HG03175 (cell line): ENCODE measurements around the gene TBX5.

Experiments used
- ATAC-seq: cut with Tn5 transposase; IDR thresholded peaks from one replicate; pipeline ENCODE4 v1.9.1; 2021; ENCODE audit warnings: mild to moderate bottlenecking, moderate library complexity; ENCODE audit not compliant: unreplicated experiment

Gene TBX5

DNA sequence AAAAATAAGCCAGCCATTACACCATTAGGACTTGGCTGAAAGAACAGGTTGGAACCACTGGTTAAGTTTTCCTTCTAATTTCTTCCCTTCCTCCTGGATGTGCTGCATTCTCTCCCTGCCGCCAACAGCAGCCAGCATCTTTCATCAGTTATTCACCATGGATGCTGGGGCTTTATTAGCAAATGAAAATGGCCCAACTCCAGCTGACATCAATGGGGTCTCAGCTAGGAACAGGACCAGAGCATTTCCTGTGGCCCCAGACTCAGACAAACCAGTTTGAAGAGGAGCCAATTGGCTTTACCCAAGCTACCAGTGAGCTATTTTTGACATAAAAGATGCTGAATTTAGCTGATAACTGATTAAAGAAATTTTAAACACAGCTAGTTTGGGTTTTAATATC is 26.0 kb upstream of the TBX5 start:
- no peak for ATAC-seq

GRCh38 chr12:114430306-114430705 is 24.4 kb upstream of the TBX5 start:
- ATAC-seq, result no peak

- ATAC-seq, result no peak
These were observed 19.2 kb upstream of the TBX5 start for GRCh38 chr12:114425031-114425626.

GRCh38 chr12:114420944-114421335 is 15.0 kb upstream of the TBX5 start:
- no peak for ATAC-seq

- ATAC-seq, result no peak
These were observed 14.4 kb upstream of the TBX5 start for GRCh38 chr12:114420182-114420943.

DNA sequence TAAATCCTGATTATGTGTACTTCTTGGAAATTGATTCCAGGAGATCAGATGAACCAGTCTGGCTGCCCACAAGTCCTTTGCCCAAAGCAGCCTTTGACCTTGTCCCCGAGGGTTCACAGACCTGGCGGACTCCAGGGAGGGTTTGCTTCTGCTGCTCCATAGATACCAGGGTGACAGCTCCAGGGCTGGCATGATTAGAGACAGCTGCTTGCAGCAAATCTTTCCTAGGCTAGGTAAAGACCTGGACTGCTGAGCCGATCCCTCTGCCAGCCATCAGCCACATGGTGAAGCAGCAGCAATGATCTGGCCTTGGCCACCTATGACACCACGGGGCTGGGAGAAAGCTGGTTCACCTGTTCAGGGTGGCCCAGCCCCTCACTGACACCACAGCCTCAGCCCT is 10.1 kb upstream of the TBX5 start:
- ATAC-seq, result no peak

DNA sequence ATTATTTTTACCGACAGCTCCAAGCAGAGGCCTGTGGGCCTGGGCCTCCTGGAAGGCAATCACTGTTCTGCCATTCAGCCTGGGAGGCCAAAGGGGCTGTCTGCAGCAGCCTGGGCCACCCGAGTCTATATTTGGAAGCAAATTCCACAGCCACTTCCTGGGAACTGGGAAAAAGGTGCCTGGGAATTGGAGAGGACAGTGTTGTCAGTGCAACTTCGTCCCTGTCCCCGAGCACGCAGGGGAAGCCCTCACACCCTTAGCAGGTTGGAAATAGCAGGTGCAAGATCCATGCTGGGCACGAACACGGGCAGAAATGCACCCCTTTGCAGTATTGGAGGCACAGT is 9.6 kb upstream of the TBX5 start:
- ATAC-seq, result no peak

GRCh38 chr12:114414866-114415524 is 9.1 kb upstream of the TBX5 start:
- ATAC-seq, result no peak

DNA sequence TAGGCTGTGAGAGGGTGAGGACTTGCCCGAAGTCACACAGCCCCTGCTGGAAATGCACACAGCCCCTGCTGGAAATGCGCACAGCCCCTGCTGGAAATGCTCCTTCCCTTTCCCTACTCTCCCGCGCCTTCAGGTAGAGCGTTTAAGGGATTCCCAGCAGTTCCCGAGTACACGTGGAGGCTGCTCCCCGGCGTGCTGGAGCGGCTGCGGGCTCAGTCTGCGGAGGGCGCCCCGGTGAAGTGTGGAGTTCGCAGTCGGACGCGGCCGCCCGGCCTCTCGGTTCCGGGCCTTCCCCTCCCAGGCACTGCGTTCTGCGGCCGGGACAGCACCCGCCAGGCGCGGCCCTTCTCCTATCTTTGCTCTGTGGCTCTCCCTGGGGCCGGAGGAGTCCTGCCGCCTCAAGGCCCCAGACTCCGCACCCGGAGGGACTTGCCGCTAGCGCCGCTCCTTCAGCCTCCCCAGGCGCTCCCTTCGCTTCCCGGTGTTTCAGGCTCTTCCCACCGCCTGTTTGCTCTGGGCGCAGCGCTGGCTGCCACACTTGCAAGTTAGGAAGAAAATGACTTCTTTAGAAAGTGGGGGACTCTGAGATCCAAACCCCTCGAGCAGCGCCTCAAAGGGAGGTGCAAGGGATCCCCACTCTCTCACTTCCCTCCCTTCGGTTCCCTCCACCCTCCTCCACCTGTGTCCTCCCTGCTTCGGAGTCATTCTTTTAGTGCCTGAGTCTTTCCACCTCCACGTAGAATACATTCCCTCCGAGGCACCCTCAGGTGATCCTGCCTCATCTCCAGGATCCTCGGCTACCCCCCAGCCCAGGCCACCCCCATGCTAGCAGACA is 8.3 kb upstream of the TBX5 start:
- ATAC-seq, result no peak

DNA sequence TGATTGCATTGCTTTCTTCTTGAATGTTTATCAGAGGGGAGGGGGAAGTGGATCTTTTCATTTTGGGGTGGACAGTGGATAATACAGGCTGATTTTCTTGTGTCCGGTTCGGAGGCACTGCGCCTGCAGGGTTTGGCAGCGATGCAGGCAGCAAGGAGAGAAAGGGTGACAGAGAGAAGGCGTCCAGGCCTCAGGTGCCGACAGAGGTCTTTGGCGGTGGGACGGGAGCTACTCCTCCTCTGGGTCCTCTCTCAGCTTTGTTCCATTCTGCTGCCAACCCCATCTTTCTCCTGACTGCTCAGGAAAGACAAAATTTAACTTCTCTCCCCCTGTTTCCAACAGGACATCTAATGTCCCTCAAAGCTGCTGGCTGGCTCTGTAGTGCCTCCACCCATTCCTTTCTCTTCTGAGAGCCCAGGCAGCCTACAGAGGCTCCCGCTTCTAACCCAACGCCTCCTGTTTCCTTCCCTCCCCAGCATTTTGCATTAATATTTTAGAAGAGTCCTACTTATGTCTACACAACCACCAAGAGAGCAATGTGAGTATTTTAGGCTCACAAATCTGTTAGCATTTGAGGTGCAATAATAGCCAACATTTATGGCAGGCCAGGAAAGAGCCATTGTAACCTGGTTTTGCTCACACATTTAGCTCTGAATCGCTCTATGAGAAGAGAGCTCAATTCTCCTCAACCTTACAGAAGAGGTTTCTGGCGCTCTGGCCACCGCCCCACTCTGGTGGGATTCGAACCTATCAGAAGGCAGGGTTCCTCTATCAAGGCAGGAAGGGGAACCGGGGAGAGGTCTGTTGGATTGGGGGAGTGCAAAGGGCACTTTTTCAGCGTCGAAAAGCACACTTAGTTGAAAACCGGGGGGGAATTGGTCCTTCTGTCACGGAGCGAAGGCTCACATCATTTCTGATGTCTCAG is 7.1 kb upstream of the TBX5 start:
- ATAC-seq, result no peak

- no peak for ATAC-seq
These were observed 6.4 kb upstream of the TBX5 start for GRCh38 chr12:114412307-114412706.

DNA sequence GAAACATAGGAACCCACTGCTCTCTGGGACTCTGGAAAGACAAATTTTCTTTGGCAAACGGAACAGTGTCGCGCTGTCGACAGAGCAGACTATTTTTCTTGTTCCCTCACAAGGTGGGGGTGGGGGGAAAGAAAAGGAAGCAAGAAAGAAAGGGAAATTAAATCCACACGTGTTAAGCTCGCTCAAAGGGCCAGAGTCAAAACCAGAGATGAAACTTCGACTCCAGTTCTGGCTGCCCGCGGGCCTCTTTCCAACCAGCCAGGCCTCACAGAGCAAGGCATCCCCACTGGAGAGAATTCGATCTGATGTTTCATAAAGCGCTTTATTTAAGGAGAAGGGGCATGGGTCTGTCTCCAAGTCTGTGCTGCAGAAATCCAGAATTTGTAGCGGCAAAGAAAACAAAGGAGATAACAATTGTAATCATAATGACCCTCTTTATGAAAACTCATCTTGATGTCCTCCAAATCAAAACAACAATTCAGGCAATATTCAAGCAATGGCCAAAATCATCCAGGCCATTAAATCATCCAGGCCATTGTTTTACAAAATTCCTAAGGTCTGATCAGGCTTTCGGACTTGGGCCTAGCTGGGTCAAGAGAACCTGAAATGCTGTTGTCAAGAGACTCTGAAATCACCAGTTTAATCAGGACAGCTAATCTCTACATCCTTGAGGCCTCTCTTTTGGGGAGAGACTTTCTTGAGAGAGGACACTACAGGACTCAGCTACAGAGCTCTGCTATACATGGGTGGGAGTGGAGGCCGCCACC is 5.3 kb upstream of the TBX5 start:
- ATAC-seq, result no peak

DNA sequence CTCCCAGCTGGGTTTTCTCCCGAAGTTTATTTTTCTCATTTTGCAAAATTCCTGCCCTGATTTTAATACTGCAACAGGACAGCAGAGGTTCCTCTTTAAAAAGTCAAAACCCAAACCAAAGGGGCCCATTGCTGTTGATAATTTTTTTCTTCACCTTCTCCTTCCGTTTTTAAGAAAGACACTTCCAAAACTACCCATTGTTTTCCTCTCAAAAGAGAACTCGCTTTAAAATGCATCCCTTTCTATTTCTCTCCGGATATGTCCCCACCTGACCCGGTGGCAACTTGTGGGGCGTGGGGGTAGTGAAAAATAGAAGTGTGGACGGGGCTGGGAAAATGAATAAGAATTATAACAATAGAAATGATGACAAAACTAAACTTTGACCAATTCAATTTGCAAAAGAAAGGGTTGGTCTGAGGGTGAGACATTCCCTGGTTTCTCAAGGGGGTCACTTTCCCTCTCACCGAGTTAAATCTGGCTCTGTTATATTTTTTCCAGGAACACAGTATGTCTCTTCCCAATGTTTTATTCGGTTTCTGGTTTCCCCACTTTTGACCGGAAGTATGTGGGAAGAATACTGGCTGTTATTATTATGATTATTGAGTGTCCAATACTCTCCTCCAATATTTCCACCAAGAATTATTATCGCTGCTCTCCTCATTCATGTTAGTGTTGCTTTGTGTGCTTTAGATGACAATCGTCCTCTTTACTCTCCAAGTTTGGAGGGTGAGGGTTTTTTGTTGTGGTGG is 4.1 kb upstream of the TBX5 start:
- no peak for ATAC-seq

GRCh38 chr12:114408886-114409851 is 3.2 kb upstream of the TBX5 start:
- no peak for ATAC-seq

- ATAC-seq, result no peak
These were observed 2.5 kb upstream of the TBX5 start for GRCh38 chr12:114408471-114408885.

DNA sequence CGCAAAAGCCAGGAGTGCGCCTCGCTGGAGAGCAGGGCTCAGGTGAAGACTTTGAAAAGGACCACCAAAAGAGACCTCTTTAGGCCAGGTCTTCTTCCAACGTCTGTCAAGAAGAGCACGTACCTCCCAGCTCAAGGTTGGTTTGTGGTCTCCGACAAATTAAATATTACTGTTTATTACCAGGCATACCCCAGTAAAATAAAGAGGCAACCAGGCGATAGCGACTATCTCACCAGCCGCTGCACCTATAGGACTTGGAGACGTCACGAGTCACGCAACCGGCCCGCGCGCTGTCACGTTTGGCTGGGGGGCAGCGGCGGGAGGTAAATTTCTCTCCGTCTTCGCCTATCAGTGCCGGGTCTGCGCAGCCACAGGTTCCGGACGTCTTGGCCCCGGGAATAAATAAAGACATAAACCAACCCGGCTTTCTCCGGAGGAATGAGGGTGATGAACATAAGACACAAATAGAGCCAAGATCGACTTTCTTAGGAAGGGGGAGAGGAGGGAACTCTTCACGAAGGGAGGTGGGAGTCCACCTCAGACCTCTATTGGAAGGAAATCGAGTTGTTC is 2.0 kb upstream of the TBX5 start:
- no peak for ATAC-seq
